Astrocyte (in vitro differentiated cells and primary cell): ENCODE data around the gene RRP12. TPM values are rescaled to one million over a fixed set of nuclear protein-coding genes. Genes with fewer than 3 reads are reported as not detected.

Experiments
- DNase-seq: peaks from one replicate; pipeline ENCODE4 v3.0.0-alpha.2; 2010; ENCODE audit warnings: low read depth
- FAIRE-seq: peaks from 2 replicates; lab custom pipeline; 2011; peaks lifted over from hg19 to GRCh38; lab: Jason Lieb, UNC
- H2AFZ ChIP-seq: 2 replicates; pipeline ENCODE4 v1.6.0; 2012; ENCODE audit warnings: low read depth, low read length, inconsistent platforms
- H3K27ac ChIP-seq: 2 replicates; pipeline ENCODE4 v1.5.1; 2011; ENCODE audit warnings: low read depth, low read length, inconsistent platforms
- H3K27me3 ChIP-seq: 2 replicates; pipeline ENCODE4 v1.6.0; 2011; ENCODE audit warnings: low read length, inconsistent platforms; ENCODE audit not compliant: insufficient read depth
- H3K36me3 ChIP-seq: 2 replicates; pipeline ENCODE4 v1.5.1; 2011; ENCODE audit warnings: low read length, inconsistent platforms; ENCODE audit not compliant: insufficient read depth
- H3K4me1 ChIP-seq: 2 replicates; pipeline ENCODE4 v1.5.1; 2011; ENCODE audit warnings: low read length, inconsistent platforms; ENCODE audit not compliant: insufficient read depth
- H3K4me2 ChIP-seq: 2 replicates; pipeline ENCODE4 v1.6.0; 2012; ENCODE audit warnings: low read length, inconsistent platforms
- H3K4me3 ChIP-seq: 2 replicates; pipeline ENCODE4 v1.5.1; 2011; ENCODE audit warnings: low read depth, mild to moderate bottlenecking, low read length, inconsistent platforms; ENCODE audit not compliant: insufficient read depth
- H3K79me2 ChIP-seq: 2 replicates; pipeline ENCODE4 v1.6.0; 2012; ENCODE audit warnings: mild to moderate bottlenecking, low read length, inconsistent platforms; ENCODE audit not compliant: insufficient read depth
- H3K9ac ChIP-seq: 2 replicates; pipeline ENCODE4 v1.6.0; 2012; ENCODE audit warnings: mild to moderate bottlenecking, low read length, inconsistent platforms
- H3K9me3 ChIP-seq: 2 replicates; pipeline ENCODE4 v1.5.1; 2012; ENCODE audit warnings: low read depth, mild to moderate bottlenecking, low read length, inconsistent platforms; ENCODE audit not compliant: insufficient read depth
- H4K20me1 ChIP-seq: 2 replicates; pipeline ENCODE4 v1.6.0; 2012; ENCODE audit warnings: low read length, inconsistent platforms; ENCODE audit not compliant: insufficient read depth
- H3K27ac Mint-ChIP-seq: one replicate; pipeline ENCODE4 v1.8.0; 2021; ENCODE audit warnings: mild to moderate bottlenecking, mixed read lengths; ENCODE audit not compliant: unreplicated experiment
- H3K27me3 Mint-ChIP-seq: one replicate; pipeline ENCODE4 v1.8.0; 2021; ENCODE audit warnings: low read depth, mixed read lengths; ENCODE audit not compliant: unreplicated experiment
- H3K36me3 Mint-ChIP-seq: one replicate; pipeline ENCODE4 v1.8.0; 2021; ENCODE audit warnings: low read depth, mixed read lengths; ENCODE audit not compliant: unreplicated experiment
- H3K4me1 Mint-ChIP-seq: one replicate; pipeline ENCODE4 v1.8.0; 2021; ENCODE audit warnings: low read depth, mixed read lengths; ENCODE audit not compliant: unreplicated experiment
- H3K4me3 Mint-ChIP-seq: one replicate; pipeline ENCODE4 v1.8.0; 2021; ENCODE audit warnings: mild to moderate bottlenecking, moderate library complexity, mixed read lengths; ENCODE audit not compliant: unreplicated experiment
- H3K9me3 Mint-ChIP-seq: one replicate; pipeline ENCODE4 v1.8.0; 2021; ENCODE audit warnings: mild to moderate bottlenecking, mixed read lengths; ENCODE audit not compliant: unreplicated experiment
- CTCF ChIP-seq: IDR thresholded peaks from 2 replicates; pipeline ENCODE4 v1.5.1; 2011; ENCODE audit warnings: low read depth, mild to moderate bottlenecking, inconsistent platforms, low read length, moderate library complexity; ENCODE audit not compliant: insufficient read depth
- EZH2 ChIP-seq: IDR thresholded peaks from 2 replicates; pipeline ENCODE4 v1.6.1; 2012; ENCODE audit warnings: mild to moderate bottlenecking, low read length, inconsistent platforms; ENCODE audit not compliant: insufficient read depth
- total RNA-seq: library from RNA; stranded (reverse); gene quantifications from 2 replicates; pipeline ENCODE4 v1.2.1, GENCODE V29; 2021

The RRP12 gene
- total RNA-seq, 1 donor from 2014 or later = 52.1 TPM

GRCh38 chr10:97365761-97366351 is 35.3 kb downstream of the RRP12 start:
- Histone ChIP-seq H3K27me3 (no peaks in the 10 kb centered on the region), H3K4me2 (no peak overlapping the region), H3K36me3 (peaks cover 15% of the 10 kb centered on the region), H2AFZ (no peak overlapping the region), H3K9me3 (no peaks in the 10 kb centered on the region), H3K4me3 (no peak overlapping the region), H3K9ac (no peak overlapping the region), H4K20me1 (no peaks in the 10 kb centered on the region), H3K79me2 (no peaks in the 10 kb centered on the region), H3K4me1 (no peaks in the 10 kb centered on the region), H3K27ac (no peak overlapping the region)
- H3K27me3 Mint-ChIP-seq = no peaks in the 10 kb centered on the region
- peaks cover 19% of the 10 kb centered on the region for H3K36me3 Mint-ChIP-seq
- FAIRE-seq (no peak), DNase-seq (no peak)
- no peak overlapping the region for H3K27ac Mint-ChIP-seq
- H3K4me1 Mint-ChIP-seq = no peaks in the 10 kb centered on the region
- no peak overlapping the region for H3K4me3 Mint-ChIP-seq
- TF ChIP-seq EZH2 (no peak), CTCF (no peak)
- H3K9me3 Mint-ChIP-seq = no peaks in the 10 kb centered on the region

GRCh38 chr10:97363071-97363470 is 38.1 kb downstream of the RRP12 start:
- H3K9me3 Mint-ChIP-seq = no peaks in the 10 kb centered on the region

More at GRCh38 chr10:97363071-97363470, 38.1 kb downstream of the RRP12 start:
- Mint-ChIP-seq H3K27ac (no peak overlapping the region), H3K4me1 (no peaks in the 10 kb centered on the region), H3K27me3 (no peaks in the 10 kb centered on the region), H3K36me3 (peaks cover 20% of the 10 kb centered on the region), H3K4me3 (no peak overlapping the region)
- H2AFZ ChIP-seq = no peak overlapping the region
- no peaks in the 10 kb centered on the region for H3K79me2 ChIP-seq
- H3K4me1 ChIP-seq = no peaks in the 10 kb centered on the region
- no peaks in the 10 kb centered on the region for H3K27me3 ChIP-seq
- DNase-seq (no peak), FAIRE-seq (no peak)
- H3K9ac ChIP-seq = no peak overlapping the region
- H3K4me3 ChIP-seq = no peak overlapping the region
- peaks cover 22% of the 10 kb centered on the region for H3K36me3 ChIP-seq
- TF ChIP-seq CTCF (no peak), EZH2 (no peak)
- H4K20me1 ChIP-seq = no peaks in the 10 kb centered on the region
- no peak overlapping the region for H3K27ac ChIP-seq
- H3K9me3 ChIP-seq = no peaks in the 10 kb centered on the region
- no peak overlapping the region for H3K4me2 ChIP-seq
